Measurements from ENCODE around the gene GCAT. TPM values are rescaled to one million over a fixed set of nuclear protein-coding genes. Genes with fewer than 3 reads are reported as not detected.

GCAT gene
- polyA plus RNA-seq, 6 donors from 2014 or later, result not detected

DNA sequence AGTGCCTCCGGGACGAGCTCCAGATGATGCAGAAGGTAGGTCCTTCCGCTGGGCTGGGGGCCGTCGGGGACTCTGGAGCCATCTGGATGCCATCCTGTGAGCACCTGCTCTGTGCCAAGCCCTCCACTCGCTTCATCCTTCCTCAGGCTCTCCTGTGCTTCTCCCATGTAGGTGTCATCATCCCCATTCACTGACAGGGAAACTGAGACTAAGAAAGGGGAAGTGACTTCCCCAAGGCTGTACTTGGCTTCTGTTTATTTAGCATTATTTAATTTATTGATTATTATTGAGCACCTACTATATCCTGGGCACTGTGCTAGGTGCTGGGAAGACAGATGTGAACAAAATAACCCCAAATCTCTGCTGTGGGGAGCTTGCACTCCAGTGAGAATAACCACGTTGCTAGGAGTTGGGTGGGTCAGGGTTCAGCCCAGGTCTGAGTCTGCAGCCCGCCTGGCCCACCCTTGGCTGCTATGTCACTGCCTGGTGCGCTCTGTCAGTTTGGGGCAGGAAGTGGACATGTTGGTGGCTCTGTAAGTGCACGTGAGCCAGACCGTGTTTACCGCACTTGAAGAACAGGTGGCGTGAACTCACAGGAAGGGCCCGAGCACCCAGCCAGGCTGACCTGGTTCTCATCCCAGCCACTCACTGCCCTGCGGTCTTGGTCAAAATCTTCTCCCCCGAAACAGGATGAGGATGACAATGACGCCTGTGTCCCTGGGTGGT is 35.9 kb upstream of the GCAT start:
- Mint-ChIP-seq H3K4me1 (no peaks in the 10 kb centered on the region), H3K27me3 (no peaks in the 10 kb centered on the region), H3K27ac (no peak overlapping the region), H3K4me3 (no peak overlapping the region), H3K36me3 (peaks cover 0 to 5% of the 10 kb centered on the region in 2 donors), H3K9me3 (no peaks in the 10 kb centered on the region)
- no peak for ATAC-seq (ENCODE audit: low read depth in 2 of 2)
- no peak for DNase-seq

DNA sequence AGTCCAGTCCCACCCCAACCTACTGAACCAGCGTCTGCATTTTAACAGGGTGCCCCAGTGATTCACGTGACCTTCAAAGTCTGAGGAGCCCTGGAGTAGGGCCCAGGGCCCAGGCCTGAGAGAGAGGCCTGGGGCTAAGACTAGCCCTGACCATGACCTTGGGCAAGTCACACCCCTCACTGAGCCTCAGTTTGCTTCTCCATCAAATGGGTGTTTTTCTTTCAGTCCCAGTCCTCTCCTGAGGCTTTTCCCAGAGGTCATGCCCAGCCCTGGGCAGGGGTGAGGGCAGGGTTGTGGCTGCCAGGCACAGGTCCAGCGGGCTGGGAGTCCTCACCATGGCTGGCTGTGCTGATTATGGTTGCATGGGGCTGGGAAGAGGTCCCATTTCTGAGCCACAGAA is 33.0 kb upstream of the GCAT start:
- Mint-ChIP-seq H3K36me3 (peaks cover 0 to 5% of the 10 kb centered on the region in 2 donors), H3K4me1 (peaks cover 0 to 5% (median 0%) of the 10 kb centered on the region in 3 donors), H3K4me3 (no peak overlapping the region), H3K27ac (no peak overlapping the region), H3K9me3 (no peaks in the 10 kb centered on the region), H3K27me3 (no peaks in the 10 kb centered on the region)
- DNase-seq (no peak), ATAC-seq (ENCODE audit: low read depth in 2 of 2) (no peak)

DNA sequence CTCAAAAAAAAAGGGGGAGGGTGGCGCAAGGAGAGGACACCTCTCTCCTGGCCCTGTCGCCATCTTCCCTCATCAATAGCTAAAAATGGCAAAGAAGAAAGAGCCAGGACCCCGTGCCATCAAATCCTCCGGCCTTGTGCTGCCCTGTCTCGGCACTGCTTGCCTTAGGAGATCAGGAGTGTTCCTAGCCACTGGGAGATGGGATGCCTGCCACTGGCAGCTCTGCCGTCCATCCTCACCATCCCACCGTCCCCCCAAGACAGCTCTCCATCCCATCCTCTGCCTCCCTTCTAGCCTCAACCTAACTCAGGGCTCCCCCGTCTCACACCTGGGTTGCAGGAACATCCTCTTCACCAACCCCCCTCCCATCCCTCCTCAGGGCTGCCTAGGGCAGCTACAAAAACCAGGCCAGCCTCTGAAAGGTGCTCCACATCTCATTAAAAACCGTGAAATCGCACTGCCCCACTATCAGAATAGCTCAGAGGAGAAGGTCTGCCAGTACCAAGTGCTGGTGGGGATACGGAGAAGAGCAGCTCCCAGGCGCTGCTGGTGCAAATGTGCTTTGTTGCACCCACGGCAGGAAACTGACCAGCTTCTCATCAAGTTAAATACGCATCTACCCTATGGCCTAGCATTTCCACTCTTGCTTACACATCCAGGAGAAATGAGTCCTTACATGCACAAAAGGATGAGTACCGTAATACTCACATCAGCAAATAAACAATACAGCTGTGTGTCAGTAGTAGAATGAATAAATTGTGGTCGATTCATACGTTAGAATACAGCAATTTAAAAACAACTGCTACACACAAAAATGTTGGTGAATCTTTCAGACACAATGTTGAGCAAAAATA is 31.7 kb upstream of the GCAT start:
- no peak for ATAC-seq (ENCODE audit: low read depth in 2 of 2)
- H3K36me3 Mint-ChIP-seq, result peaks cover 0 to 5% of the 10 kb centered on the region in 2 donors
- peak overlapping the region in 1 of 8 donors; percentile 70 for H3K4me3 Mint-ChIP-seq
- peak overlapping the region in 4 of 6 donors; percentile 17 to 74 (median 30) for H3K27ac Mint-ChIP-seq
- no peak for DNase-seq
- H3K4me1 Mint-ChIP-seq, result peaks cover 0 to 5% (median 0%) of the 10 kb centered on the region in 3 donors
- no peaks in the 10 kb centered on the region for H3K9me3 Mint-ChIP-seq
- H3K27me3 Mint-ChIP-seq, result no peaks in the 10 kb centered on the region

DNA sequence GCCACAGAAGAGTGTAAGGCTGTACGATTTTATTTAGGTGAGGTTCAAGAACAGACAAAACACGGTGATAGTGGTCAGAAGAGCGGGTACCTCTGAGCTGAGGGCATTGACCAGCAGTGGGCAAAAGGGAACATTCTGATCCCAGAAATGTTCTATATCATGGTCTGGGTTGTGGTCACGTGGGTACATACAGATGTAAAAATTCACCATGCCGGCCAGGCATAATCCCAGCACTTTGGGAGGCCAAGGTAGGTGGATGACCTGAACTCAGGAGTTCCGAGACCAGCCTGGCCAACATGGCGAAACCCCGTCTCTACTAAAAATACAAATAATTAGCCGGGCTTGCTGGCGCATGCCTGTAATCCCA is 31.1 kb upstream of the GCAT start:
- DNase-seq, result no peak
- Mint-ChIP-seq H3K36me3 (peaks cover 0 to 5% of the 10 kb centered on the region in 2 donors), H3K27me3 (no peaks in the 10 kb centered on the region), H3K4me1 (peaks cover 0 to 5% (median 0%) of the 10 kb centered on the region in 3 donors), H3K27ac (no peak overlapping the region), H3K4me3 (no peak overlapping the region), H3K9me3 (no peaks in the 10 kb centered on the region)
- no peak for ATAC-seq (ENCODE audit: low read depth in 2 of 2)

DNA sequence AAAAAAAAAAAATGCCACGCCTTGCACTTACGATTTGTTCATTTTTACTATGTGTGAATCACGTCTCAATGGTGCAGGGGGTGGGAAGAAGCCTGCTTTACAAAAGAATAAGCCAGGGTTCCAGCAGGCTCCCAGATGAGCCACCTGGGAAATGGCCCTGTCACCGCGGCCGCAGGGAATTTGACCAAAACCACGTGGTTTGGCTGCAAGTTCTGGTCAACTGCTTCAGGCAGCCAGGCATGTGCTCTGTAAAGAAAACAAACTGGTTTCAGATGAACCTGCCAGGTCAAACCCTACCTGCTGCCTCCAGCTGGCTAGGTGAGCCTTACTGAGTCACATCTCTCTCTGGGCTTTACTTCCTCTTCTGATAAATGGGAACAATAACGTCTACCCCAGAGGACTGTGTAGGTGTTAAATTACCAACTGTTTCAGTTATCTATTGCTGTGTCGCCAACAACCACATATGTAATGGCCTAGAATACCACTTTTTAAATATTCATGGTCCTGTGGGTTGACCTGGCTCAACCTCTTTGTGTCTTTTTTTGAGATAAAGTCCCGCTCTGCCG is 30.5 kb upstream of the GCAT start:
- ATAC-seq (ENCODE audit: low read depth in 2 of 2), result peak; percentile 46 to 61
- peak overlapping the region in 1 of 6 donors; percentile 22 for H3K27ac Mint-ChIP-seq
- no peaks in the 10 kb centered on the region for H3K27me3 Mint-ChIP-seq

DNA sequence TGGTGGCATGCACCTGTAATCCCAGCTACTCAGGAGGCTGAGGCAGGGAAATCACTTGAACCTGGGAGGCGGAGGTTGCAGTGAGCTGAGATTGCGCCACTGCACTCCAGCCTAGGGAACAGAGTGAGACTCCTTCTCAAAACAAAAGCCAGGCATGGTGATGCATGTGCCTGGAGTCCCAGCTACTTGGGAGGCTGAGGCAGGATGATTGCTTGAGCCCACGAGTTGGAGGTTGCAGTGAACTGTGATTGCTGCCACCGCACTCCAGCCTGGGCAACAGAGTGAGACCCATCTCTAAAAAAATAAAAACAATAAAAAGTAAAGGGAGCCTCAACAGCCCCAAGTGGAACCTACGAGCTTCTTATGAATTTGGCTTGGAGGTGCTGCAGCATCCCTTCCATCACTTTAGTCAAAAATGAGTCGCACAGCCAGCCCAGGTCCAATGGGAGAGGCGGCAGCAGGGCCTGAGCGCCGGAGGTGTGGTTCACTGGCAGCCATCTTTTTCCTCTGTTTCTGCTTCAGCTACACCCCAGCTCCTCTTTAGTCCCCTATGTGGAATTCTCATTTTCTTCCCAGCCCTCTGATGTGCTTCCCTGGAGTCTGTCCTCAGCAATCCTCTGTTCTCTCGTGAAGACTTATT is 29.2 kb upstream of the GCAT start:
- ATAC-seq (ENCODE audit: low read depth in 2 of 2) (no peak), DNase-seq (no peak)
- H3K9me3 Mint-ChIP-seq, result no peaks in the 10 kb centered on the region

More for the DNA sequence above, 30.5 kb upstream of the GCAT start:
- DNase-seq, result no peak
- H3K4me1 Mint-ChIP-seq, result peaks cover 0 to 5% (median 0%) of the 10 kb centered on the region in 3 donors
- peaks cover 0 to 5% of the 10 kb centered on the region in 2 donors for H3K36me3 Mint-ChIP-seq
- H3K9me3 Mint-ChIP-seq, result no peaks in the 10 kb centered on the region
- no peak overlapping the region for H3K4me3 Mint-ChIP-seq

DNA sequence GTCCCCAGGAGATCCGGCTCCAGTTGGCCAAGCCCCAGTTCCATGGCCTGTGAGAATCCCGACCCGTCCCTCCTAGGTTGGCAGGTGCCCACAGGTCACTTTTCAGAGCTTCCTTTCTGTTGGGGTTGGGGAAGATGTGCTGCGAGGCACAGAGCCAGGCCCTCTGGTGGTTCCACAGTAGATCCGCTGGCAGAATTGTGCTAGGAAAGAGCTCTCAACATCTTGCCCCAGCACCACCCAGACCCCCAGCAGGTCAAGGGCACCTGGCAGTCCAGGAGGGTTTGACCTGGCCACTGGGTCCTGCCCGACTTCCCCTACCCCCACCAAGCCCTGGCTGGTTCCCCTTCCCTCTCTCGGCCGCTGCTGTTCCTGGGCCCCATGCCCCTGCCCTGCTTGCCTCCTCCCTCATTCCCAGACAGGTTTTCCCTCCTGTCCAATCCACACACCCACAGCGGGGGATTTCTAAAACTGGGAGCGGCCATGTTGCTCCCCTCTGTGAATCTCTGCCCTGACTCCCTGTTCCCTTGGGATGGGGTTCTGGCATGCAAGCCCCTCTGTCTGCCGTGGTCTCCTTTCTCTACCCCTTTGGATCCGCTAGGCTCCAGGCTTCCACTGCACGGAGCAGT is 26.2 kb upstream of the GCAT start:
- Mint-ChIP-seq H3K4me3 (no peak overlapping the region), H3K27ac (peak overlapping the region in 1 of 6 donors; percentile 26), H3K4me1 (peaks cover 0 to 5% (median 0%) of the 10 kb centered on the region in 3 donors), H3K36me3 (no peaks in the 10 kb centered on the region), H3K27me3 (peaks cover 0 to 8% (median 4%) of the 10 kb centered on the region in 3 donors), H3K9me3 (no peaks in the 10 kb centered on the region)
- DNase-seq, result no peak
- no peak for ATAC-seq (ENCODE audit: low read depth in 2 of 2)

More for the DNA sequence above, 29.2 kb upstream of the GCAT start:
- Mint-ChIP-seq H3K27me3 (no peaks in the 10 kb centered on the region), H3K27ac (peak overlapping the region in 1 of 6 donors; percentile 26), H3K36me3 (no peaks in the 10 kb centered on the region), H3K4me3 (peak overlapping the region in 1 of 8 donors; percentile 7), H3K4me1 (peaks cover 0 to 5% (median 0%) of the 10 kb centered on the region in 3 donors)

DNA sequence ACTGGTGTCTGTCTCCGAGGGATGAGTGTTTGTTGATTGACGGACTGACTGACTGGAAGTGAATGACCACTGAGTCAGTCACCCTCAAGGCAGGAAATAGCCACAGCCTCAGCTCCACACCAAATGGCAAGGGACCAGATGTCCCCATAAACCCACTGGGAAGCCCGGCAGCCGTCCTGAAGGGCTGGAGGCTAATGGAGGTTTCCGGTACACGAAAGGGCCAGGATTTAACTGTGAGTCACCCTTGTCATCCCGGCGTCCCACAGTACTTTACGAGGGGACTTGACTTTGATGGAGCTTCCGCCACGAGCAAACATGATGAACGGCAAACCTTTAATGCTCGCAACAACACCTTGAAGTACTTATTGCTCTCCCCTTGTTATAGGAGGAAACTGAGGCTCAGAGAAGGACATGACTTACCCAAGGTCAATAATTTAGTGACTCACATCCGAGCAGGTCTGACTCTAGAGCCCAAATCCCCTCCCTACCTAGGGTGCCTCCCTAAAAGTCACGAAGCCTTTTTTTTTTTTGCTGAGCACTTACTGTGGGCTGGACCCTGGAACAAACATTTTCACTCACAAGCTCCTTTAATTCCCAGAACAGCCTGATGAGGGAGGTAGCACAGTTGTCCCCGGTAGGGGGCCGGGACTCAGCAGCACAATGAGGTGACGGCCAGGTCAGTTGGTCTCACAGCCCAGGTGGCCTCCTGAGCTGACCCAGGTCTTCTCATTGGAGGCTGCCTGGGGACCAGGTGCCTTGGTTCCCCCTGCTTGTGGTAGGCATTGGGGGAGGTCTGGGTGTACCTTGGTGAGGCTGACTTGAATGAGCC is 25.2 kb upstream of the GCAT start:
- ATAC-seq (ENCODE audit: low read depth in 2 of 2), result no peak
- H3K4me3 Mint-ChIP-seq, result no peak overlapping the region
- no peak overlapping the region for H3K27ac Mint-ChIP-seq
- H3K9me3 Mint-ChIP-seq, result no peaks in the 10 kb centered on the region
- peaks cover 0 to 5% (median 0%) of the 10 kb centered on the region in 3 donors for H3K4me1 Mint-ChIP-seq
- H3K36me3 Mint-ChIP-seq, result no peaks in the 10 kb centered on the region
- DNase-seq, result no peak
- peaks cover 0 to 8% (median 4%) of the 10 kb centered on the region in 3 donors for H3K27me3 Mint-ChIP-seq

DNA sequence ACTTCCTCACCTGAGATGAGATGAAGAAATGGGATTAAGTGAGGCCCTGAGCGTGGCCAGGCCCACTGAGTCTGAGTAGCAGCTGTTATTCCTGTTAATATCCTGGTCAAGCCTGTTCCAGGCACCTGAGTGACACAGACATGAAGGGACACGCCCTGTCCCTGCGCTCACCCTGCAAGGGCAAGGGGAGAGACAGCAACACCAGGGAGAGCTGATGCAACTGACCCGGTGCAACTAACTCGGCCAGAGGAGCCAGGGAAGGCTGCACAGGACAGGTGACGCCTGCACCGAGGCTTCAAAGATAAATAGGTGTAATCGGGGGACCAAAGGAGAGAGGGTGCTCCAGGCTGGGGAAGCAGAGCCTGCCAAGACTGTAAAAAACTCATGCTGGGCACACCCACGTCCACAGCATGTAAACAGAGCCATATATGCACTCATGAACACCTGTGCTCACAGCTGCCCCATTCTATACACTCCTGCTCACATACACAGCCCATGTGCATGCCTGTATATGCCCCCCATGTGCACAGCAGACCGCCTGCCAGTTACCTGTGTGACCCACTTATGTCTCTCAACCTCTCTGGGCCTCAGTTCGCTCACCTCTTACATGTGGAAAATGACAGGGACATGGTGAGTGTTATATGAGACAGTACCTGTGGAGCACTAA is 22.8 kb upstream of the GCAT start:
- H3K36me3 Mint-ChIP-seq, result no peaks in the 10 kb centered on the region
- no peak overlapping the region for H3K4me3 Mint-ChIP-seq
- peaks cover 0 to 8% (median 4%) of the 10 kb centered on the region in 3 donors for H3K27me3 Mint-ChIP-seq
- no peaks in the 10 kb centered on the region for H3K9me3 Mint-ChIP-seq
- H3K4me1 Mint-ChIP-seq, result no peaks in the 10 kb centered on the region
- no peak for ATAC-seq (ENCODE audit: low read depth in 2 of 2)
- DNase-seq, result no peak
- H3K27ac Mint-ChIP-seq, result peak overlapping the region in 2 of 6 donors; percentile 17 to 72

DNA sequence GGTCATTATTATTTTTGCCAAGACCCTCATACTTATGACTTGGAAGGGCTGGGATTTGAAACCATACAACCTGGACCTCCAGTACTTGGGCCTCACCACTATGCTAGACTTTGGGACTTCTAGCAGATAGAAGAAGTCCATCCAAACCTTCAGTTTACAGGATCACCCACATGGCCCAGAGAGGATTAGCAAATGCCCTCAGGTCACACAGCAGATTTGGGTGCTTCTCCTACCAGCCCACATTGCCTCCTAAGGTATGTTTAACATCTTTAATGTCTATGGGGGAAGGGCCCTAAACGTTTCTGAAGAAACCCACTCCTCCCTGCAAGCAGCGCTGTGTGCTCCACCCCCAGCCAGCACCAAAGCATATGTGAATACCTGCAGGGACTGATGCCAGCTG is 17.5 kb upstream of the GCAT start:
- Mint-ChIP-seq H3K4me3 (no peak overlapping the region), H3K9me3 (peaks cover 0 to 2% (median 0%) of the 10 kb centered on the region in 7 donors), H3K36me3 (no peaks in the 10 kb centered on the region), H3K27me3 (peaks cover 0 to 4% (median 0%) of the 10 kb centered on the region in 3 donors), H3K4me1 (no peaks in the 10 kb centered on the region), H3K27ac (no peak overlapping the region)
- no peak for ATAC-seq (ENCODE audit: low read depth in 2 of 2)
- no peak for DNase-seq

DNA sequence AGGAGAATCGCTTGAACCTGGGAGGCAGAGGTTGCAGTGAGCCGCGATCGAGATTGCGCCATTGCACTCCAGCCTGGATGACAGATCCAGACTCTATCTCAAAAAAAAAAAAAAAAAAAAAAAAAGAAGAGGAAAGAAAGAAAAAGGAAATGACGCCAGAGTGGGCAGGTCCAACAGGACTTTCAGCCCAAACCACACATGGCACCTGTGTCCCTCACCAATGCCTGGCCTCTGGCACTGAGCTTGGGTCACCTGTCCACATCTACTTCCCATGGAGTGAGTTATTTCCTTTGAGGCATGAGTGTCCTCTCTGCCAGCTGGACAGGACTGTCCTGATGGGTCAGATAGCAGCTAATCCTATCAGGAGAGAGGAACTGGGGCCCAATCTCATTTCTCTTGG is 15.2 kb upstream of the GCAT start:
- H3K4me1 Mint-ChIP-seq, result no peaks in the 10 kb centered on the region
- ATAC-seq (ENCODE audit: low read depth in 2 of 2), result no peak
- H3K27ac Mint-ChIP-seq, result no peak overlapping the region
- DNase-seq, result no peak
- H3K36me3 Mint-ChIP-seq, result no peaks in the 10 kb centered on the region
- H3K9me3 Mint-ChIP-seq, result peaks cover 0 to 2% (median 0%) of the 10 kb centered on the region in 7 donors
- no peak overlapping the region for H3K4me3 Mint-ChIP-seq
- H3K27me3 Mint-ChIP-seq, result peaks cover 0 to 4% (median 0%) of the 10 kb centered on the region in 3 donors

DNA sequence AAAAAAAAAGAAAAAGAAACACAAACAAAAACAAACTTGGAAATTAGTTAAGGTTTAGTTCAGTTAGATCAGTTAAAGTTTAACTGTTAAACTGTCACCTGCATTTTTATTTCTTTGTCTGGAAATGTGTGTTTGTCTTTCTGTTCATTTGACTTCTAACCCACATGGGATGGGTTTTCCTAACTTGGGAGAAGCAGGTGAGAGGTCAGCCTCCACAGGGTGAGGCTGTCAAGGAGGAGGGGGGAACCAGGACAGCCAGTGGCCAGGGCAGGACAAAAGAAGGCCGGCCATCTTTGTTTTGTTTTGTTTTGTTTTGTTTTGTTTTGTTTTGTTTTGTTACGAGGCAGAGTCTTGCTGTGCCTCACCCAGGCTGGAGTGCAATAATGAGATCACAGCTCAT is 13.4 kb upstream of the GCAT start:
- peaks cover 0 to 2% (median 0%) of the 10 kb centered on the region in 7 donors for H3K9me3 Mint-ChIP-seq
- H3K27me3 Mint-ChIP-seq, result peaks cover 0 to 8% (median 6%) of the 10 kb centered on the region in 3 donors
- H3K36me3 Mint-ChIP-seq, result no peaks in the 10 kb centered on the region
- DNase-seq (no peak), ATAC-seq (ENCODE audit: low read depth in 2 of 2) (no peak)
- no peak overlapping the region for H3K27ac Mint-ChIP-seq
- no peaks in the 10 kb centered on the region for H3K4me1 Mint-ChIP-seq
- H3K4me3 Mint-ChIP-seq, result no peak overlapping the region
